ENCODE results near the gene SLC41A2. TPM values are rescaled to one million over a fixed set of nuclear protein-coding genes. Genes with fewer than 3 reads are reported as not detected.

Gene SLC41A2
- total RNA-seq, 1 donor from 2014 or later = 28.6 TPM

DNA sequence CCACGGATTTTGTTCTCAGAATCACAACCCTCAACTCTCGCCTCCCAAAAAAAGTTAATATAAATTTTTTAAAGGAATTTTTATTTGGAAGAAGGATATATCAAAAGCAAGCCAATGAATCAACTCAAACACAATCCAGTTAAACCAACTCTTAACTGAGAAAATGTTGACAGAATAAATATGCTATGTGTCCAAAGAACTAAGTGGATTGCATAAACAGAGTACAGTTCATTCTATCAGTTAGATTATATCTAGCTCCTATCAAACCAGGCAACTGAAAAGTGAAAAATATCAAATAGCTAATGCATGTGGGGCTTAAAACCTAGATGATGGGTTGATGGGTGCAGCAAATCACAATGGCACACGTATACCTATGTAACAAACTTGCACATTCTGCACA is 16.6 kb downstream of the SLC41A2 start:
- Histone ChIP-seq H3K4me1 (no peaks in the 10 kb centered on the region), H3K27ac (no peak overlapping the region), H3K27me3 (no peaks in the 10 kb centered on the region), H3K36me3 (no peaks in the 10 kb centered on the region), H3K9me3 (no peaks in the 10 kb centered on the region), H3K4me3 (no peak overlapping the region)
- DNase-seq = no peak
- no peak for ATAC-seq
- TF ChIP-seq CTCF (IDR thresholded peaks at IDR 0.05) = no peak
- intact Hi-C loops (cut with DNase I) = no loop called here

GRCh38 chr12:104939089-104939488 is 19.0 kb downstream of the SLC41A2 start:
- no peak for TF ChIP-seq CTCF (IDR thresholded peaks at IDR 0.05)

GRCh38 chr12:104938371-104938770 is 19.7 kb downstream of the SLC41A2 start:
- no peaks in the 10 kb centered on the region for H3K9me3 ChIP-seq
- intact Hi-C loops (cut with DNase I) = no loop called here
- no peak overlapping the region for H3K4me3 ChIP-seq
- no peaks in the 10 kb centered on the region for H3K27me3 ChIP-seq
- TF ChIP-seq CTCF (IDR thresholded peaks at IDR 0.05) = no peak
- ATAC-seq (no peak), DNase-seq (no peak)
- no peaks in the 10 kb centered on the region for H3K36me3 ChIP-seq
- H3K4me1 ChIP-seq = no peaks in the 10 kb centered on the region
- H3K27ac ChIP-seq = no peak overlapping the region

More at GRCh38 chr12:104939089-104939488, 19.0 kb downstream of the SLC41A2 start:
- no peak overlapping the region for H3K27ac ChIP-seq
- no peaks in the 10 kb centered on the region for H3K27me3 ChIP-seq
- H3K36me3 ChIP-seq = no peaks in the 10 kb centered on the region
- DNase-seq = no peak
- ATAC-seq = no peak
- no peak overlapping the region for H3K4me3 ChIP-seq
- H3K4me1 ChIP-seq = no peaks in the 10 kb centered on the region
- intact Hi-C loops (cut with DNase I) = no loop called here
- H3K9me3 ChIP-seq = no peaks in the 10 kb centered on the region

DNA sequence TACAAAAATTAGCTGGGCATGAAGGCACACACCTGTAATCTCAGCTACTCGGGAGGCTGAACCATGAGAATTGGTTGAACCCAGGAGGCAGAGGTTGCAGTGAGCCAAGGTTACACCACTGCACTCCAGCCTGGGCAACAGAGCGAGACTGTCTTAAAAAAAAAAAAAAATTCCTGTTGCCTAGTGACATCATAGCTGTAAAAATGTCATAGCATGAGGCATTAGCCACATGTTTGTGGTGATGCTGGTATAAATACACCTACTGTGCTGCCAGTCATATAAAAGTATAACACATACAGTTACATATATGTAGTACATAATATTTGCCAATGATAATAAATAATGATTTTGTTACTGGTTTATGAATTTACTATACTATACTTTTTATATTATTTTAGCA is 22.2 kb downstream of the SLC41A2 start:
- DNase-seq (no peak), ATAC-seq (no peak)
- no peak overlapping the region for H3K4me3 ChIP-seq
- H3K9me3 ChIP-seq = no peaks in the 10 kb centered on the region
- intact Hi-C loops (cut with DNase I) = no loop called here
- no peaks in the 10 kb centered on the region for H3K4me1 ChIP-seq
- no peaks in the 10 kb centered on the region for H3K27me3 ChIP-seq
- no peaks in the 10 kb centered on the region for H3K36me3 ChIP-seq
- no peak for TF ChIP-seq CTCF (IDR thresholded peaks at IDR 0.05)
- H3K27ac ChIP-seq = no peak overlapping the region

DNA sequence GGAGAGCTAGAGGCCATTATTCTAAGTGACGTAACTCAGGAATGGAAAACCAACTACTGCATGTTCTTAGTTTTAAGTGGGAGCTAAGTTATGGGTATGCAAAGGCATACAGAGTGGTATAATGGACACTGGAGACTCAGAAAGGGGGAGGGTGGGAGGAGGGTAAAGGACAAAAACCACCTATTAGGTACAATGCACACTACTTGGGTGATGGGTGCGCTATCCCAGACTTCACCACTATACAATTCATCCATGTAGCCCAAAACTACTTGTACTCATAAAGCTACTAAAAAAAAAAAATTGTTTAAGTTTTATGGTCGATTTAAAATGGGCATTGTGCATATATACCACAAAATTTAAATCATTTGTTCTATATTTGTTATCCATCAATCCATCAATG is 24.3 kb downstream of the SLC41A2 start:
- H3K36me3 ChIP-seq = no peaks in the 10 kb centered on the region
- no peaks in the 10 kb centered on the region for H3K4me1 ChIP-seq
- TF ChIP-seq CTCF (IDR thresholded peaks at IDR 0.05) = no peak
- intact Hi-C loops (cut with DNase I) = no loop called here
- no peaks in the 10 kb centered on the region for H3K27me3 ChIP-seq
- H3K4me3 ChIP-seq = no peak overlapping the region
- DNase-seq (no peak), ATAC-seq (no peak)
- no peak overlapping the region for H3K27ac ChIP-seq
- no peaks in the 10 kb centered on the region for H3K9me3 ChIP-seq

GRCh38 chr12:104933128-104933527 is 25.0 kb downstream of the SLC41A2 start:
- H3K9me3 ChIP-seq = no peaks in the 10 kb centered on the region
- H3K27ac ChIP-seq = no peak overlapping the region
- intact Hi-C loops (cut with DNase I) = no loop called here
- no peaks in the 10 kb centered on the region for H3K4me1 ChIP-seq
- no peak for TF ChIP-seq CTCF (IDR thresholded peaks at IDR 0.05)
- H3K27me3 ChIP-seq = no peaks in the 10 kb centered on the region
- H3K36me3 ChIP-seq = no peaks in the 10 kb centered on the region
- DNase-seq (no peak), ATAC-seq (no peak)
- no peak overlapping the region for H3K4me3 ChIP-seq

Data from upper lobe of right lung (tissue), 1 donor.